ENCODE results near the gene CABLES1.

DNA sequence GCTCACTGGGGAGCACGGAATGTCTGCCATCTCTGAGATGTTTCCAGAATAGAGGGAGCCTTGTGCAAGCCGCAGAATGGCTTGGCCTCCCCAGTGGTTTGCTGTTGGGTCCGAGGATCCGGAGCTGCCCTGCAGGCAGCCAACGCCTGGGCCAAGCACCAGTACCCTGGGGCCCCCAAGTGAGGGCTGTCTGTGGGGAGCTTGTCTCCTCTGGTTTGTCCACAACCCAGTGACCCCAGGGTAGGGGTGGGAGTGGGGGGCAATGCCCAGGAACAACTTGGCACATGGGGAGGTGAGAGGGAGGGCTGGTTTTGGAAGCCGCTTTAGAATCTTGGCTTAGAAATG lies 147.1 kb downstream of the CABLES1 start:
- TF ChIP-seq EZH2 (IDR thresholded peaks at IDR 0.05; ENCODE audit: low read depth, low read length, severe bottlenecking) (no peak), RFX5 (IDR thresholded peaks at IDR 0.05; ENCODE audit: borderline replicate concordance, low read depth, low read length) (no peak), MAFK (IDR thresholded peaks at IDR 0.05; ENCODE audit: low read depth, low read length) (no peak), POLR2AphosphoS5 (IDR thresholded peaks at IDR 0.05; ENCODE audit: low read depth, low read length) (no peak), YY1 (IDR thresholded peaks at IDR 0.05; ENCODE audit: low read depth, low read length) (no peak), GTF2F1 (IDR thresholded peaks at IDR 0.05; ENCODE audit: borderline replicate concordance, low read depth, low read length) (no peak), KDM5A (IDR thresholded peaks at IDR 0.05; ENCODE audit: low read length) (no peak)
- TF ChIP-seq, protein P1, sequence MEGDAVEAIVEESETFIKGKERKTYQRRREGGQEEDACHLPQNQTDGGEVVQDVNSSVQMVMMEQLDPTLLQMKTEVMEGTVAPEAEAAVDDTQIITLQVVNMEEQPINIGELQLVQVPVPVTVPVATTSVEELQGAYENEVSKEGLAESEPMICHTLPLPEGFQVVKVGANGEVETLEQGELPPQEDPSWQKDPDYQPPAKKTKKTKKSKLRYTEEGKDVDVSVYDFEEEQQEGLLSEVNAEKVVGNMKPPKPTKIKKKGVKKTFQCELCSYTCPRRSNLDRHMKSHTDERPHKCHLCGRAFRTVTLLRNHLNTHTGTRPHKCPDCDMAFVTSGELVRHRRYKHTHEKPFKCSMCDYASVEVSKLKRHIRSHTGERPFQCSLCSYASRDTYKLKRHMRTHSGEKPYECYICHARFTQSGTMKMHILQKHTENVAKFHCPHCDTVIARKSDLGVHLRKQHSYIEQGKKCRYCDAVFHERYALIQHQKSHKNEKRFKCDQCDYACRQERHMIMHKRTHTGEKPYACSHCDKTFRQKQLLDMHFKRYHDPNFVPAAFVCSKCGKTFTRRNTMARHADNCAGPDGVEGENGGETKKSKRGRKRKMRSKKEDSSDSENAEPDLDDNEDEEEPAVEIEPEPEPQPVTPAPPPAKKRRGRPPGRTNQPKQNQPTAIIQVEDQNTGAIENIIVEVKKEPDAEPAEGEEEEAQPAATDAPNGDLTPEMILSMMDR (IDR thresholded peaks at IDR 0.05; ENCODE audit: control extremely low read depth in 1 of 3, insufficient read depth in 1 of 3, low read depth in 1 of 3, low read length in 3 of 3): no peak
